Loucy (cell line): Measurements from ENCODE around the gene GPR152.
A peak's percentile ranks its signal among the peaks of the same experiment; 100 is the strongest.

ENCODE experiments used
- H2AFZ ChIP-seq: fragments of 200-600 bp; sonication (generic); 2 replicates; pipeline ENCODE4 v1.6.0; 2016; ENCODE audit warnings: antibody characterized with exemption, mild to moderate bottlenecking, low read length, moderate library complexity
- H3F3A ChIP-seq: fragments of 200-600 bp; 2 replicates; pipeline ENCODE4 v1.6.0; 2016; ENCODE audit warnings: antibody characterized with exemption, low read depth, mild to moderate bottlenecking
- H3K27me3 ChIP-seq: fragments of 200-600 bp; sonication (generic); 2 replicates; pipeline ENCODE4 v1.6.1; 2014; ENCODE audit warnings: low read length, mild to moderate bottlenecking; ENCODE audit not compliant: insufficient read depth, poor library complexity, severe bottlenecking
- H3K36me3 ChIP-seq: fragments of 200-600 bp; sonication (generic); 2 replicates; pipeline ENCODE4 v1.6.1; 2016; ENCODE audit warnings: low read length; ENCODE audit not compliant: insufficient read depth
- H3K4me1 ChIP-seq: fragments of 200-600 bp; sonication (generic); 2 replicates; pipeline ENCODE4 v1.5.1; 2014; ENCODE audit warnings: low read length, mild to moderate bottlenecking; ENCODE audit not compliant: insufficient read depth, poor library complexity, severe bottlenecking
- H3K4me2 ChIP-seq: fragments of 200-600 bp; sonication (generic); 2 replicates; pipeline ENCODE4 v1.6.0; 2014; ENCODE audit warnings: antibody characterized with exemption, low read length, low read depth, mild to moderate bottlenecking; ENCODE audit not compliant: poor library complexity, severe bottlenecking
- H3K4me3 ChIP-seq: fragments of 200-600 bp; sonication (generic); 2 replicates; pipeline ENCODE4 v1.5.1; 2014; ENCODE audit warnings: low read length, mild to moderate bottlenecking, mixed read lengths; ENCODE audit not compliant: poor library complexity, severe bottlenecking
- H3K79me2 ChIP-seq: fragments of 200-600 bp; sonication (generic); 2 replicates; pipeline ENCODE4 v1.6.1; 2014; ENCODE audit warnings: low read length; ENCODE audit not compliant: insufficient read depth
- H3K9ac ChIP-seq: fragments of 200-600 bp; sonication (generic); 2 replicates; pipeline ENCODE4 v1.6.0; 2014; ENCODE audit warnings: mild to moderate bottlenecking, low read depth, low read length, moderate library complexity; ENCODE audit not compliant: poor library complexity, severe bottlenecking
- H3K9me2 ChIP-seq: fragments of 200-600 bp; sonication (generic); replicated peaks from 2 replicates; pipeline ENCODE4 v1.6.1; 2016; ENCODE audit warnings: low read depth, low read length, mixed read lengths
- H3K9me3 ChIP-seq: fragments of 200-600 bp; sonication (generic); 2 replicates; pipeline ENCODE4 v1.6.1; 2014; ENCODE audit warnings: mild to moderate bottlenecking, antibody characterized with exemption, low read length, low read depth; ENCODE audit not compliant: insufficient read depth
- H4K20me1 ChIP-seq: fragments of 200-600 bp; sonication (generic); 2 replicates; pipeline ENCODE4 v1.6.0; 2014; ENCODE audit warnings: antibody characterized with exemption, low read length, mild to moderate bottlenecking; ENCODE audit not compliant: insufficient read depth, poor library complexity, severe bottlenecking
- EZH2phosphoT487 ChIP-seq: fragments of 200-600 bp; IDR thresholded peaks from 2 replicates; pipeline ENCODE4 v1.6.1; 2018; ENCODE audit warnings: antibody characterized with exemption, mild to moderate bottlenecking, moderate library complexity, borderline replicate concordance
- TF ChIP-seq, protein P1 (sequence below): fragments of 200-600 bp; sonication (generic); conservative IDR thresholded peaks from 2 replicates; pipeline ENCODE4 v1.5.1; 2014; ENCODE audit warnings: mild to moderate bottlenecking, antibody characterized with exemption, low read length

Gene GPR152

GRCh38 chr11:67468456-67468758 is 15.9 kb upstream of the GPR152 start:
- Histone ChIP-seq H3K9ac (peak overlapping the region; percentile 96), H3K9me2 (no peaks in the 10 kb centered on the region), H3K9me3 (no peaks in the 10 kb centered on the region), H3K4me2 (peak overlapping the region; percentile 97), H3K27me3 (no peaks in the 10 kb centered on the region), H4K20me1 (no peaks in the 10 kb centered on the region), H3K79me2 (peaks cover 41% of the 10 kb centered on the region), H2AFZ (no peak overlapping the region; the same call in 1 of the 2 replicates), H3K4me1 (peaks cover 47% of the 10 kb centered on the region), H3K4me3 (peak overlapping the region; percentile 97), H3K36me3 (no peaks in the 10 kb centered on the region), H3F3A (peaks cover 4% of the 10 kb centered on the region; the same call in 1 of the 2 replicates)
- TF ChIP-seq, protein P1, sequence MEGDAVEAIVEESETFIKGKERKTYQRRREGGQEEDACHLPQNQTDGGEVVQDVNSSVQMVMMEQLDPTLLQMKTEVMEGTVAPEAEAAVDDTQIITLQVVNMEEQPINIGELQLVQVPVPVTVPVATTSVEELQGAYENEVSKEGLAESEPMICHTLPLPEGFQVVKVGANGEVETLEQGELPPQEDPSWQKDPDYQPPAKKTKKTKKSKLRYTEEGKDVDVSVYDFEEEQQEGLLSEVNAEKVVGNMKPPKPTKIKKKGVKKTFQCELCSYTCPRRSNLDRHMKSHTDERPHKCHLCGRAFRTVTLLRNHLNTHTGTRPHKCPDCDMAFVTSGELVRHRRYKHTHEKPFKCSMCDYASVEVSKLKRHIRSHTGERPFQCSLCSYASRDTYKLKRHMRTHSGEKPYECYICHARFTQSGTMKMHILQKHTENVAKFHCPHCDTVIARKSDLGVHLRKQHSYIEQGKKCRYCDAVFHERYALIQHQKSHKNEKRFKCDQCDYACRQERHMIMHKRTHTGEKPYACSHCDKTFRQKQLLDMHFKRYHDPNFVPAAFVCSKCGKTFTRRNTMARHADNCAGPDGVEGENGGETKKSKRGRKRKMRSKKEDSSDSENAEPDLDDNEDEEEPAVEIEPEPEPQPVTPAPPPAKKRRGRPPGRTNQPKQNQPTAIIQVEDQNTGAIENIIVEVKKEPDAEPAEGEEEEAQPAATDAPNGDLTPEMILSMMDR, result no peak
- no peak for TF ChIP-seq EZH2phosphoT487

- Histone ChIP-seq H3F3A (peaks cover 4% of the 10 kb centered on the region; the same call in 1 of the 2 replicates), H2AFZ (no peak overlapping the region), H3K4me1 (peaks cover 47% of the 10 kb centered on the region), H3K4me3 (peak overlapping the region; percentile 97), H3K9ac (peak overlapping the region; percentile 96), H3K27me3 (no peaks in the 10 kb centered on the region), H3K36me3 (no peaks in the 10 kb centered on the region), H3K79me2 (peaks cover 41% of the 10 kb centered on the region), H3K4me2 (peak overlapping the region; percentile 97), H4K20me1 (no peaks in the 10 kb centered on the region), H3K9me3 (no peaks in the 10 kb centered on the region), H3K9me2 (no peaks in the 10 kb centered on the region)
- no peak for TF ChIP-seq EZH2phosphoT487
- TF ChIP-seq, protein P1, result no peak
These were observed 15.5 kb upstream of the GPR152 start for GRCh38 chr11:67468056-67468455.

GRCh38 chr11:67466962-67467771 is 14.6 kb upstream of the GPR152 start:
- Histone ChIP-seq H3K9me3 (no peaks in the 10 kb centered on the region), H3K4me1 (peaks cover 47% of the 10 kb centered on the region), H3K79me2 (peaks cover 41% of the 10 kb centered on the region), H2AFZ (no peak overlapping the region), H3K9me2 (no peaks in the 10 kb centered on the region), H4K20me1 (no peaks in the 10 kb centered on the region), H3K36me3 (no peaks in the 10 kb centered on the region), H3K27me3 (no peaks in the 10 kb centered on the region), H3K9ac (peak overlapping the region; percentile 96), H3K4me2 (peak overlapping the region; percentile 97), H3F3A (peaks cover 4% of the 10 kb centered on the region; the same call in 1 of the 2 replicates), H3K4me3 (peak overlapping the region; percentile 97)
- TF ChIP-seq EZH2phosphoT487, result no peak
- TF ChIP-seq, protein P1, result no peak
